Small intestine (tissue), 7 donors: ENCODE data around the gene GBGT1. TPM values are rescaled to one million over a fixed set of nuclear protein-coding genes. Genes with fewer than 3 reads are reported as not detected.
"Not testable (repeated sequence)": the region's sequence is repeated elsewhere in the genome, so short reads cannot be mapped to it uniquely, and the experiment has no call there.

Source experiments
- DNase-seq, 2 donors: peaks; one replicate each; pipeline versions ENCODE4 v3.0.0 to v3.0.0-alpha.2; 2013
- FAIRE-seq: peaks from 2 replicates; lab custom pipeline; 2012; peaks lifted over from hg19 to GRCh38; lab: Jason Lieb, UNC
- H3K27ac ChIP-seq, 3 donors: one replicate each; pipeline ENCODE4 v1.5.1; 2013; ENCODE audit warnings: low read length in 2 of 3, mild to moderate bottlenecking in 2 of 3, control low read depth in 1 of 3, inconsistent platforms in 1 of 3, low read depth in 1 of 3, moderate library complexity in 1 of 3
- H3K27me3 ChIP-seq, 3 donors: one replicate each; pipeline ENCODE4 v1.6.1; 2013; ENCODE audit warnings: low read length in 3 of 3, inconsistent platforms in 1 of 3; ENCODE audit not compliant: control insufficient read depth in 3 of 3, insufficient read depth in 3 of 3
- H3K36me3 ChIP-seq, 3 donors: one replicate each; pipeline ENCODE4 v1.6.1; 2013; ENCODE audit warnings: low read length in 3 of 3, inconsistent platforms in 1 of 3, low read depth in 1 of 3, mild to moderate bottlenecking in 1 of 3, moderate library complexity in 1 of 3; ENCODE audit not compliant: control insufficient read depth in 3 of 3, insufficient read depth in 2 of 3
- H3K4me1 ChIP-seq, 3 donors: one replicate each; pipeline ENCODE4 v1.6.1; 2013; ENCODE audit warnings: low read length in 2 of 3, inconsistent platforms in 1 of 3, low read depth in 1 of 3, mild to moderate bottlenecking in 1 of 3, moderate library complexity in 1 of 3; ENCODE audit not compliant: control insufficient read depth in 3 of 3, insufficient read depth in 2 of 3
- H3K4me3 ChIP-seq, 3 donors: one replicate each; pipeline ENCODE4 v1.5.1; 2013; ENCODE audit warnings: low read length in 3 of 3, control low read depth in 1 of 3, inconsistent platforms in 1 of 3, low read depth in 1 of 3, mild to moderate bottlenecking in 1 of 3, moderate library complexity in 1 of 3
- H3K9me3 ChIP-seq, 2 donors: one replicate each; pipeline ENCODE4 v1.6.1; 2013; ENCODE audit warnings: low read depth in 1 of 2, low read length in 1 of 2; ENCODE audit not compliant: control insufficient read depth in 2 of 2, insufficient read depth in 1 of 2
- WGBS, 3 donors: extraction: QIAGEN DNeasy Blood & Tissue Kit; methylation state at CpG; one replicate each; pipeline ENCODE4 v1.1.7; 2013; 5-methylcytosine and 5-hydroxymethylcytosine counted together
- polyA plus RNA-seq, 4 donors: library from polyadenylated mRNA; stranded (reverse) in 3 of 4; unstranded in 1 of 4; fragments of 200-250 nt in 3 of 4; fragments of 120-200 nt in 1 of 4; gene quantifications; one replicate each; pipeline versions ENCODE4 v1.2.1 to v1.2.3, GENCODE V29; 2013
- donor health status: healthy with polysubstance abuse.
- donor health status: control.
- donor health status: control.
- donor health status: Bipolar disorder and iron deficiency.
- donor health status: healthy.

Gene GBGT1
- polyA plus RNA-seq, 4 donors, result 0.45 to 15.4 (median 6.9) TPM

DNA sequence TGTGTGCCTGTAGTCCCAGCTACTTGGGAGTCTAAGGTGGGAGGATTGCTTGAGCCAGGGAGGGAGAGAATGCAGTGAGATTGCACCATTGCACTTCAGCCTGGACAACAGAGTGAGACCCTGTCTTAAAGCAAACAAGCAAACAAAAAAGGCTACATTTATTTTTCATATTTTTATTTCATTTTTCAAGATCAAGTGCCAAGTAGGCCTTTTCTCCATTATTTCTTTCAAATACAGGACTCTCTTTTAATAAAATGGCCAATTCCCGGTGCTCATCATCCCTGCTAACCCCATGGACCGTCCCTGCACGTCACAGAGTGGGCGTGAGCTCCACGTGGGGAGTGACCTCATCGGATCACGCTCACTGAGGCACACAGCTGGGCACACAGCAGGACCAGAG, 9.3 kb upstream of the GBGT1 start:
- Histone ChIP-seq H3K36me3 (no peaks in the 10 kb centered on the region), H3K9me3 (no peaks in the 10 kb centered on the region), H3K27me3 (peaks cover 0 to 8% (median 0%) of the 10 kb centered on the region in 3 donors), H3K4me1 (no peaks in the 10 kb centered on the region), H3K27ac (no peak overlapping the region), H3K4me3 (no peak overlapping the region)
- DNase-seq, result no peak
- no peak for FAIRE-seq
- 78 to 86% (median 82%) methylated on average over 7 of the region's 7 CpGs for WGBS, 3 donors

DNA sequence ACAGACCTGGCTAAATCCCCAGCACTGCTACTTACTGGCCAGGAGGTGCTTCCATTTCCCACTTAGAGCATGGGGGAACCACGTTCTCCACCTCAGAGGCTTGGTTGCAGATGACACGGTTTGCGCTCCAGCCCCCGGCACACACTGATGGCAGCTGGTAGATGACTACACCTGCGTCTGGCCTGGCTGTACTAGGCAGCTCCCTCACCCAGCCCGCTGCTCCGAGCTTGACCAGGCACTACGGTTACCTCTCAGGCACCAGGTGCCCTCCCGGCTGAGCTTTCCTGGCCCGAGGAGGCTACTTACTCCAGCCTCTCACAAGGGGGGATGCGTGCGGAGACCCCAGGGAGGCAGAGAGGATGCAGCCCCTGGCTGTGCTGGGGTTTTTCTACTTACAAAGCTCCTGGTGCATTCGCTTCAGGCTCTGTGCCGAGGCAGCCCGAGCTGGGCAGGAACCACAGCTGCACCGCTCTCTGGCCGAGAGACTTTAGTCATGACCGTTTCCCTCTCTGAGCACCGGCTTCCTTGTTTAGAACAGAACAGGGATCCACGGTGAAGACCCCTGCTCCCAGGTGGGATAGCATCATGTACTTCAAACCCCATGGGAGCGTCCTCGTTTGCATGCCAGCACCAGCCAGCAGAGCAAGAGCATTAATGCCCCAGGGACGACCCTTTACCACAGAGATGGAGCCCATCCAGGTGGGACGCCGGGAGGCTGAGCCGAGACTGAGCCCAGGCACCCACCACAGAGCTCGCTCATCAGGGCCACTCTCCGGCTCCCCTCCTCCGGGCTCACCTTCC, 7.6 kb upstream of the GBGT1 start:
- Histone ChIP-seq H3K4me3 (no peak overlapping the region), H3K36me3 (no peaks in the 10 kb centered on the region), H3K27me3 (peaks cover 0 to 8% (median 0%) of the 10 kb centered on the region in 3 donors), H3K4me1 (peaks cover 0 to 10% (median 0%) of the 10 kb centered on the region in 3 donors), H3K9me3 (no peaks in the 10 kb centered on the region), H3K27ac (no peak overlapping the region)
- WGBS, 3 donors, result 76 to 80% (median 78%) methylated on average over 29 of the region's 29 CpGs
- FAIRE-seq (no peak), DNase-seq (no peak)

DNA sequence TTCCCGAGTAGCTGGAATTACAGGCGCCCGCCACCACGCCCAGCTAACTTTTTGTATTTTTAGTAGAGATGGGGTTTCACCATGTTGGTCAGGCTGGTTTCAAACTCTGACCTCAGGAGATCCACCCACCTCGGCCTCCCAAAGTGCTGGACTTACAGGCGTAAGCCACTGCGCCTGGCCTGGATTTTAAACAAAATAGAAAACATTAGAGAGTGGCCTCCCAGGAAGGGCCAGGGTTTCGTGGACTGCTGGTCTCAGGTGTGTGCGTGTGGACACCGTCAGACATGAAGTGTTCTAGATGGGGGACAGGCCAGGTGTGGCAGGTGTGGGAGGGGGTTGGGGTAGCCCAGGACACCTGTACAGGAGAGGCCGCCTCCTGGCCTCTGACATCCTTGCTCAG, 7.0 kb upstream of the GBGT1 start:
- no peak for FAIRE-seq
- peaks cover 0 to 10% (median 0%) of the 10 kb centered on the region in 3 donors for H3K4me1 ChIP-seq
- H3K36me3 ChIP-seq, result no peaks in the 10 kb centered on the region

DNA sequence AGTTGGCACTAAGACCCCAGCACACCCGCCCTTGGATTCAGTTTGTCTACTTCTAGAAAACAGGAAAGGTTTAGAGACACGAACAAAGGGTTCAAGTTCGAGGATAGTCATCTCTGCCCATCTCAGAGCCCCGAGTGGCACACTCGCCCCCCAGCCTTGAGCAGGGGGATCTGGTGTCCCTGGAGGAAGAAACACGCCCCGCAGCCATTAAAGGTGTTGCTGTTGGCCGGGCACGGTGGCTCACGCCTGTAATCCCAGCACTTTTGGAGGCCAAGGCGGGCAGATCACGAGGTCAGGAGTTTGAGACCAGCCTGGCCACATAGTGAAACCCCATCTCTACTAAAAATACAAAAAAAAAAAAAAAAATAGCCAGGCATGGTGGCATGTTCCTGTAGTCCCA, 6.0 kb upstream of the GBGT1 start:
- H3K9me3 ChIP-seq, H3K27ac ChIP-seq, H3K27me3 ChIP-seq, H3K4me3 ChIP-seq, H3K36me3 ChIP-seq, FAIRE-seq, DNase-seq: not testable (repeated sequence)
- peaks cover 0 to 11% (median 0%) of the 10 kb centered on the region in 3 donors for H3K4me1 ChIP-seq
- 87 to 92% (median 92%) methylated on average over 12 of the region's 12 CpGs for WGBS, 3 donors

More for the DNA sequence above, 7.0 kb upstream of the GBGT1 start:
- H3K4me3 ChIP-seq, result no peak overlapping the region
- H3K27ac ChIP-seq, result no peak overlapping the region
- no peak for DNase-seq
- WGBS, 3 donors, result 83 to 90% (median 86%) methylated on average over 11 of the region's 11 CpGs
- peaks cover 0 to 8% (median 0%) of the 10 kb centered on the region in 3 donors for H3K27me3 ChIP-seq
- no peaks in the 10 kb centered on the region for H3K9me3 ChIP-seq

DNA sequence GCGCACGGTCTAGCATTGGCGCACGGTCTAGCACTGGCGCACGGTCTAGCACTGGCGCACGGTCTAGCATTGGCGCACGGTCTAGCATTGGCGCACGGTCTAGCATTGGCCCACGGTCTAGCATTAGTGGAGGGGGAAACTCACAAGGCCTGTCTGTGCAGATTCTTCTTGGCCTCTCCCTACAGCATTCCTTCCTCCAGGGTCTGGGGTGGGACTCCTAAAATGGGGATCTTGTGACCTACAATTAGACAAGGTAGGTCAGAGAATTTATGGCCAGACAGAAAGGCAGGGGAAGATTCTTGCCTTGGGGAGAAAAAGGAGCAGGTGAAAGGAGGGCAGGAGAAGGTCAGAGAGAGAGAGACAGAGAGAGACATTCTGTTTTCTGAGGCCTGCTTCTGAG, 5.4 kb upstream of the GBGT1 start:
- H3K27me3 ChIP-seq, result peaks cover 0 to 8% (median 0%) of the 10 kb centered on the region in 3 donors
- H3K9me3 ChIP-seq, result no peaks in the 10 kb centered on the region
- H3K4me3 ChIP-seq, result no peak overlapping the region
- WGBS, 3 donors, result 93 to 97% (median 96%) methylated on average over 13 of the region's 13 CpGs
- no peak overlapping the region for H3K27ac ChIP-seq
- no peak for DNase-seq
- FAIRE-seq, result no peak
- H3K36me3 ChIP-seq, result no peaks in the 10 kb centered on the region
- peaks cover 0 to 17% (median 0%) of the 10 kb centered on the region in 3 donors for H3K4me1 ChIP-seq

DNA sequence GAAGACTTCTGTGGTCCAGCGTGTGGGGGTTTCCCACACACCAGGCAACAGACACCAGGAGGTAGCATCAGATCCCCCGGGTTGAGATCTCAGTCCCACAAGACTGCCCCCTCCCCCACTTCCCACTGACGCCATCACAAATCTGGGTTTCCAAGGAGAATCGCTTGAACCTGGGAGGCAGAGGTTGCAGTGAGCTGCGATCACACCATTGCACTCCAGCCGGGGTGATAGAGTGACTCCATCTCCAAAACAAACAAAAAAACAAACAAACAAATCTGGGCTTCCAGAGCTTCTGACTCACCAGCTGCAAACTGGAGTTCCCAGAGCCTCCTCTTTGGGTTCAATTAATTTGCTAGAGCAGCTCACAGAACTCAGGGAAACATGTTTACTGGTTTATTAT, 4.7 kb upstream of the GBGT1 start:
- Histone ChIP-seq H3K27me3 (peaks cover 0 to 10% (median 0%) of the 10 kb centered on the region in 3 donors), H3K36me3 (no peaks in the 10 kb centered on the region), H3K9me3 (no peaks in the 10 kb centered on the region), H3K27ac (no peak overlapping the region), H3K4me1 (peaks cover 0 to 22% (median 0%) of the 10 kb centered on the region in 3 donors), H3K4me3 (no peak overlapping the region)
- 52 to 74% (median 65%) methylated on average over 6 of the region's 6 CpGs for WGBS, 3 donors
- FAIRE-seq (no peak), DNase-seq (no peak)

DNA sequence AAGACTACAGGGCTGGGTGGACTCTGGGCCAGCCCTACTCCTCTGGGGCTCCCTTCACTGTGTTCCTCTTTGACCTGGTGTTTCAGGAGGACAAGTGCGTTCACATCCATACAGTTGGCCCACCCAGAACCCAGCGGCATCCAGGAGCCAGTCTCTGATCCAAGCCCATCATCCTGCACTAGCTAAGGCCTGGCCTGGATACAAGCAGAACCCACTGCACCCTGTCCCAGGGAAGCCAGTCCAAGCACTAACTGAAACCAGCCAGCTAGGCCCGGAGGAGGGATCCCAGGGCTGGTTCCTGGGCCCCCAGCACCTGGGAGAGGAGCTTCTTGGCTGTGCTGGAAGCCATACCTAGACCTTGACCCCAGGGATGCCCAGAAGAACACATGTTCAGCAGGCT, 4.1 kb upstream of the GBGT1 start:
- no peaks in the 10 kb centered on the region for H3K9me3 ChIP-seq
- FAIRE-seq (no peak), DNase-seq (no peak)
- peaks cover 0 to 27% (median 0%) of the 10 kb centered on the region in 3 donors for H3K4me1 ChIP-seq
- no peak overlapping the region for H3K27ac ChIP-seq
- peaks cover 0 to 15% (median 0%) of the 10 kb centered on the region in 3 donors for H3K27me3 ChIP-seq
- WGBS, 3 donors, result 82 to 86% (median 85%) methylated on average over 3 of the region's 3 CpGs
- H3K36me3 ChIP-seq, result no peaks in the 10 kb centered on the region
- H3K4me3 ChIP-seq, result no peak overlapping the region

DNA sequence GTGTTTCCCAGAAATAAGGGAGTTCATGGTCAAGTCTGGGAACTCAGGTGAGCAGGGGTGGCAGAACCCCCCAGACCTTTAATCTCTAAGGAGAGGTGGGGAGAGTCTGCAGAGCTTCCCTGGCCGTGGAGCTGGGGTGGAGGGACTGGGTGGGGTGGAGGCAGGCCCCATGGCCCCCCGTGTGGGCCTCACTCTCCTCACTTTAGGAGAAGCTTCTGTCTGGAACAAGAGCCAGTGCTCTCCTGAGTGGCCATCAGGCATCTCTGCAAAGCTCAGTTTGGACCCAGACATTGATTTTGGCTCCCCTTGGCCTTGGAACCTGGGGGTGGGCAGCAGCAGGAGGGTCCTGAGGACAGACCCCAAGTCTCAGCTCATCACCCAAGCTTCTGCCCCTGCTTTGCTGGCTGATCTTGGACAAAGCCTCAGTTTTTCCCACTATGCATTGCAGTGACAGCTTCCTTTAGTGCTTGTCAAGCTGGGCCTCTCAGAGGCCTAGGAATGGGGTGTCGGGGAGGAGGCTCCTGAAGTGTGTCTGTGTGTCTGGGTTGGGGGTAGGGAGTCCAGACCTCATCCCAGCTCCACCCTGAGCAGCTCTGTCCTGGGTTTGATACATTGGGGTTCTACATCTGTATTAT, 3.5 kb upstream of the GBGT1 start:
- Histone ChIP-seq H3K4me1 (peaks cover 0 to 27% (median 0%) of the 10 kb centered on the region in 3 donors), H3K27me3 (peaks cover 0 to 15% (median 0%) of the 10 kb centered on the region in 3 donors), H3K4me3 (no peak overlapping the region), H3K36me3 (no peaks in the 10 kb centered on the region), H3K9me3 (no peaks in the 10 kb centered on the region), H3K27ac (no peak overlapping the region)
- 66 to 75% (median 67%) methylated on average over 3 of the region's 3 CpGs for WGBS, 3 donors
- peak in 1 of 2 donors; percentile 52 for DNase-seq
- no peak for FAIRE-seq
